ENCODE data around the gene NEURL1.

- TF ChIP-seq CTCF (conservative IDR thresholded peaks at IDR 0.05; ENCODE audit: low read depth, low read length) (no peak), EZH2 (IDR thresholded peaks at IDR 0.05; ENCODE audit: low read length, unreplicated experiment) (no peak)
Observed at GRCh38 chr10:103514244-103514643, 20.7 kb downstream of the NEURL1 start.

Measured in PC-3 (cell line).